HUES6 (cell line): ENCODE data around the gene B3GNT3.

Source experiments
- H3K27ac ChIP-seq: 2 replicates; pipeline ENCODE4 v1.7.0; 2013; ENCODE audit warnings: low read depth, mild to moderate bottlenecking, low read length, inconsistent platforms
- H3K27me3 ChIP-seq: 2 replicates; pipeline ENCODE4 v1.6.1; 2013; ENCODE audit warnings: low read length; ENCODE audit not compliant: control insufficient read depth, insufficient read depth
- H3K36me3 ChIP-seq: 2 replicates; pipeline ENCODE4 v1.6.1; 2013; ENCODE audit warnings: low read length; ENCODE audit not compliant: control insufficient read depth, insufficient read depth
- H3K4me1 ChIP-seq: 2 replicates; pipeline ENCODE4 v1.6.1; 2013; ENCODE audit warnings: low read length; ENCODE audit not compliant: control insufficient read depth, insufficient read depth
- H3K4me3 ChIP-seq: 2 replicates; pipeline ENCODE4 v1.5.1; 2013; ENCODE audit warnings: low read depth, low read length
- H3K9ac ChIP-seq: one replicate; pipeline ENCODE4 v1.6.1; 2013; ENCODE audit warnings: mild to moderate bottlenecking, low read length
- H3K9me3 ChIP-seq: 2 replicates; pipeline ENCODE4 v1.6.1; 2013; ENCODE audit warnings: low read depth, low read length; ENCODE audit not compliant: control insufficient read depth, insufficient read depth

The B3GNT3 gene

GRCh38 chr19:17826508-17827056, 31.6 kb downstream of the B3GNT3 start:
- no peak overlapping the region for H3K27ac ChIP-seq
- H3K4me1 ChIP-seq: peaks cover 8% of the 10 kb centered on the region

GRCh38 chr19:17829855-17830566, 35.1 kb downstream of the B3GNT3 start:
- no peak overlapping the region for H3K27ac ChIP-seq
- H3K4me3 ChIP-seq: peak overlapping the region; percentile 73

More at GRCh38 chr19:17826508-17827056, 31.6 kb downstream of the B3GNT3 start:
- H3K27me3 ChIP-seq: peaks cover 6% of the 10 kb centered on the region
- H3K9ac ChIP-seq: no peak overlapping the region
- no peak overlapping the region for H3K4me3 ChIP-seq
- H3K9me3 ChIP-seq: no peaks in the 10 kb centered on the region
- no peaks in the 10 kb centered on the region for H3K36me3 ChIP-seq

DNA sequence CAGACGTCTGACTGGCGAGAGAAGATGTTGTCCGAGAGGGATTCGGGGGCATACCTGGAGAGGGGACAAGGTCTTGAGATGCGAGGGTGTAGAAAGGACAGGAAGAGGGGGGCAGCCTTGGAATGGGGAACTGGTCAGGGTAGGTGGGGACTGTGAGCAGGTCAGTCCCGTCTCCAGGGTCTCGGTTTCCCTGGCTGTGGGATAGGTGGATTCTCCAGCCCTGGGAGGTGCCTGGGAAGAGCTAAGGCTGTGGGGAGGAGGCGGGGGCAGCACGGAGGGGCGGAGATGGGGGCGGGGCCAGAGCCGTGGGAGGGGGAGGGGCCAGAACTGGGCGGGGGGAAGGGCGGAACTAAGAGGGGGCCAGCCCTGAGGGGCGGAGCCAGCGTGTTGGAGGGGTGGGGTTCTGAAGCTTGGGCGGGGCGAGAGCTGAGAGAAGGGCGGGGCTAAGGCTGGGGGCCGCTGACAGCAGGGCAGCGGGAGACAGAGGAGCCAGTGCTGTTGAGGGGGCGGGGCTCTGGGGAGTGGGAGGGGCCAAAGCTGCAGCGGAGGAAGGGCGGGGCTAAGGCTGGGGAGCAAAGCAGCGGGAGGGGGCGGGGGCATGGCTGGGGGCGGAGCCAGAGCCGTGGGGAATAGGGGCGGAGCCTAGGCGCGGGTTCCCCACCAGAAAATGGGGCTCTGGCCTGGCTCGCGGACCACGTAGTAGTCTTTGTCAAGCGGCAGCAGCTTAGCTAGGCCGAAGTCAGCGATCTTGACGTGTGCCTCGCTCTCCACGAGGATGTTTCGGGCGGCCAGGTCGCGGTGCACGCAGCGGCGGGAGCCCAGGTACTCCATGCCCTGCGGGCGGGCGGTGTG, 35.9 kb downstream of the B3GNT3 start:
- H3K9ac ChIP-seq: peak overlapping the region; percentile 37
- H3K4me3 ChIP-seq: peak overlapping the region; percentile 84
- peaks cover 21% of the 10 kb centered on the region for H3K4me1 ChIP-seq
- no peaks in the 10 kb centered on the region for H3K9me3 ChIP-seq
- no peaks in the 10 kb centered on the region for H3K36me3 ChIP-seq
- H3K27me3 ChIP-seq: peaks cover 20% of the 10 kb centered on the region
- no peak overlapping the region for H3K27ac ChIP-seq

More at GRCh38 chr19:17829855-17830566, 35.1 kb downstream of the B3GNT3 start:
- Histone ChIP-seq H3K36me3 (no peaks in the 10 kb centered on the region), H3K9me3 (no peaks in the 10 kb centered on the region), H3K9ac (peak overlapping the region; percentile 34), H3K4me1 (peaks cover 14% of the 10 kb centered on the region), H3K27me3 (peaks cover 20% of the 10 kb centered on the region)

GRCh38 chr19:17831419-17831888, 36.5 kb downstream of the B3GNT3 start:
- Histone ChIP-seq H3K4me3 (peak overlapping the region; percentile 84), H3K9ac (peak overlapping the region; percentile 37), H3K27me3 (peaks cover 20% of the 10 kb centered on the region), H3K9me3 (no peaks in the 10 kb centered on the region), H3K36me3 (no peaks in the 10 kb centered on the region), H3K4me1 (peaks cover 23% of the 10 kb centered on the region), H3K27ac (no peak overlapping the region)

GRCh38 chr19:17832443-17833208, 37.7 kb downstream of the B3GNT3 start:
- Histone ChIP-seq H3K36me3 (no peaks in the 10 kb centered on the region), H3K27me3 (peaks cover 20% of the 10 kb centered on the region)

GRCh38 chr19:17834350-17835181, 39.6 kb downstream of the B3GNT3 start:
- peaks cover 25% of the 10 kb centered on the region for H3K4me1 ChIP-seq
- no peaks in the 10 kb centered on the region for H3K9me3 ChIP-seq
- H3K27ac ChIP-seq: no peak overlapping the region
- H3K4me3 ChIP-seq: no peak overlapping the region
- peaks cover 24% of the 10 kb centered on the region for H3K27me3 ChIP-seq
- no peaks in the 10 kb centered on the region for H3K36me3 ChIP-seq
- H3K9ac ChIP-seq: no peak overlapping the region

More at GRCh38 chr19:17832443-17833208, 37.7 kb downstream of the B3GNT3 start:
- Histone ChIP-seq H3K9me3 (no peaks in the 10 kb centered on the region), H3K27ac (no peak overlapping the region), H3K4me3 (no peak overlapping the region), H3K4me1 (peaks cover 25% of the 10 kb centered on the region), H3K9ac (no peak overlapping the region)

GRCh38 chr19:17835182-17836006, 40.5 kb downstream of the B3GNT3 start:
- peaks cover 22% of the 10 kb centered on the region; the same call in 1 of the 2 replicates for H3K4me1 ChIP-seq
- H3K27ac ChIP-seq: no peak overlapping the region
- no peaks in the 10 kb centered on the region for H3K9me3 ChIP-seq
- no peak overlapping the region for H3K9ac ChIP-seq
- H3K27me3 ChIP-seq: peaks cover 30% of the 10 kb centered on the region
- H3K36me3 ChIP-seq: no peaks in the 10 kb centered on the region
- H3K4me3 ChIP-seq: no peak overlapping the region

DNA sequence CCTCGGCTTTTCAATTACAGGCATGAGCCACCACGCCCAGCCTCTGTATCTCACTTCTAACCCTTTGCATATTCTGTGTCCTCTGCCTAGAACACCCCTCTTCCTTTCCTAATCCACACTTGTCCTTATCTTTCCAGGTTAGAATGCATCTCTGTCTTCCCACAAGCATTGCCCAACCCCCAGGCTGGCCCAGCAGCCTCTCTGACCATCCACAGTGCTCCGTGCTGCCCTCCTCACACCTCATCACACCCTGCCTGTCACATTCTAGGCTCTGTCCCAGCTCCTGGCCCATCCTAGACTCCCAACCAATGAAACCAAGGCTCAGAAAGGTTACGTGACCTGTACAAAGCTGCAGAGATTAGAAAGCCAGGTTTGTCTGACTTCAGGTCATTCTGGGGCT, 41.6 kb downstream of the B3GNT3 start:
- H3K27me3 ChIP-seq: peaks cover 35% of the 10 kb centered on the region
- H3K9me3 ChIP-seq: no peaks in the 10 kb centered on the region
- H3K27ac ChIP-seq: no peak overlapping the region
- peaks cover 23% of the 10 kb centered on the region; the same call in 1 of the 2 replicates for H3K4me1 ChIP-seq
- no peak overlapping the region for H3K9ac ChIP-seq
- no peak overlapping the region for H3K4me3 ChIP-seq
- no peaks in the 10 kb centered on the region for H3K36me3 ChIP-seq

DNA sequence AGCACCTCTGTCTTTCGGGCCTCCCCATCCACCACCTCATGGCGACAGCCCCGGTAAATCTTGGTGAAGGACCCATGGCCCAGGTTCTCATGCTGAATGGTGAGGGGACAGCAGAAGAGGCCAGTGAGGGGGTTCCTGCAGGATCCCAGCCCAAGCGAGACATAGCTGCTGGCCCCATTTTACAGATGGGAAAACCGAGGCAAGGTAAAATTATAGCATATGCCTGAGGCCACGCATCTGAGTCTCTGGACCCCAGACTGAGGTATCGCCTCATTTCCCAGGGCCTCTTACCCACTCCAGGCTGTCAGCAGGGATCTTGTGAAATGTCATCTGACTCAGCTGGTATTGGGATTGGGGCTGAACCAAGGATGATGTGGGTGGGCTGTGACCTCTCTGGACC, 43.0 kb downstream of the B3GNT3 start:
- Histone ChIP-seq H3K9ac (no peak overlapping the region), H3K27me3 (peaks cover 28% of the 10 kb centered on the region), H3K4me3 (no peak overlapping the region), H3K27ac (no peak overlapping the region), H3K4me1 (peaks cover 26% of the 10 kb centered on the region; the same call in 1 of the 2 replicates), H3K36me3 (no peaks in the 10 kb centered on the region), H3K9me3 (no peaks in the 10 kb centered on the region)
